GM12891 (cell line): ENCODE results near the gene COL15A1.

Experiments
- DNase-seq: peaks from one replicate; pipeline ENCODE4 v3.0.0; 2011; ENCODE audit warnings: low spot score; ENCODE audit not compliant: insufficient read length
- FAIRE-seq: peaks from 2 replicates; lab custom pipeline; 2011; peaks lifted over from hg19 to GRCh38; lab: Jason Lieb, UNC
- PAX5 ChIP-seq: IDR thresholded peaks from 2 replicates; pipeline ENCODE4 v1.6.1; 2011; ENCODE audit warnings: low read length, moderate library complexity, mild to moderate bottlenecking; ENCODE audit not compliant: insufficient read depth, severe bottlenecking
- POLR2A ChIP-seq: IDR thresholded peaks from 2 replicates; pipeline ENCODE4 v1.6.1; 2011; ENCODE audit warnings: low read depth, low read length, control low read depth
- POLR2AphosphoS5 ChIP-seq: IDR thresholded peaks from 2 replicates; pipeline ENCODE4 v1.6.1; 2011; ENCODE audit warnings: low read depth, low read length, control low read depth
- POU2F2 ChIP-seq: IDR thresholded peaks from 2 replicates; pipeline ENCODE4 v1.6.1; 2011; ENCODE audit warnings: low read depth, mild to moderate bottlenecking, control low read depth, low read length, moderate library complexity
- SPI1 ChIP-seq: IDR thresholded peaks from 2 replicates; pipeline ENCODE4 v1.6.1; 2011; ENCODE audit warnings: low read depth, low read length, control low read depth
- TAF1 ChIP-seq: IDR thresholded peaks from 2 replicates; pipeline ENCODE4 v1.6.1; 2011; ENCODE audit warnings: low read depth, low read length, control low read depth

The COL15A1 gene

DNA sequence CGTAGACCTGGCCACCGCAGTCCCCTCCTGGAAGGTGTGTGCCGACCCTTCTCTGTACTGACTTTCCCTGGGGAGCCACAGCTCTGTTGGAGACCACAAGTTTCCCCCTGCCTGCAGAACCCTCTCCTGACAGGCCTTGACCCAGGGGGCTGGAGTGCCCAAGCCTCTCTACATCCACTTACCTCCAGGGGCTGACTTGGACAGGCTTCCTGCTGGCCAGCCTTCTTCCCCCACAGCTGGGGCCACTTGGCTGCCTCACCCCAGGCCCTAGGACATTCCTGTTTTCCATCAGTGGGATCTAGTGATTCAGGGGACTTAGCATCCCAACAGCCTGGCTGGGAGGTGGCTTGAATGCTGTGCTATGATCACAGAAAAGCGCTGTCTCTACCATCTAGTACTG is 23.6 kb downstream of the COL15A1 start:
- DNase-seq (no peak), FAIRE-seq (no peak)
- no peak for TF ChIP-seq POU2F2
- TF ChIP-seq TAF1: no peak
- no peak for TF ChIP-seq SPI1
- no peak for TF ChIP-seq PAX5
- TF ChIP-seq POLR2A: no peak
- no peak for TF ChIP-seq POLR2AphosphoS5

DNA sequence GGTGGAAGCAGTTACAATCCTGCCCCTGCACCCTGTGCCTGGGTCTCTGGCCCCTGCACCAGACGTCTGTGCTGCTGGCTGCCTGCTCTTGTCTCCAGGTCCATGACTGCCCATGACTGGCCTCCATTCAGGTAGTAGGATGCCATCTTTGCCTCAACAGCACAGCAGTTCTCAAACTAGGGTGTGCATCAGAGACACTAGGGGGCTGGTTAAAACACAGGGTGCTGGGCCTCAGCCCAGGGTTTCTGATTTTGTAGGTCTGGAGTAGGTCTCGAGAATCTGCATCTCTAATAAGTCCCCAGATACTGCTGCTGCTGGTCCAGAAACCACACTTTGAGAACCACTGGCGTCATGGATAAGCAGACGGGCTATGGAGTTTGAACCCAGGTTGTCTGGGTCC is 24.0 kb downstream of the COL15A1 start:
- no peak for TF ChIP-seq SPI1
- no peak for TF ChIP-seq PAX5
- no peak for TF ChIP-seq POLR2A
- TF ChIP-seq POU2F2: no peak
- no peak for TF ChIP-seq POLR2AphosphoS5
- FAIRE-seq: no peak
- no peak for DNase-seq

DNA sequence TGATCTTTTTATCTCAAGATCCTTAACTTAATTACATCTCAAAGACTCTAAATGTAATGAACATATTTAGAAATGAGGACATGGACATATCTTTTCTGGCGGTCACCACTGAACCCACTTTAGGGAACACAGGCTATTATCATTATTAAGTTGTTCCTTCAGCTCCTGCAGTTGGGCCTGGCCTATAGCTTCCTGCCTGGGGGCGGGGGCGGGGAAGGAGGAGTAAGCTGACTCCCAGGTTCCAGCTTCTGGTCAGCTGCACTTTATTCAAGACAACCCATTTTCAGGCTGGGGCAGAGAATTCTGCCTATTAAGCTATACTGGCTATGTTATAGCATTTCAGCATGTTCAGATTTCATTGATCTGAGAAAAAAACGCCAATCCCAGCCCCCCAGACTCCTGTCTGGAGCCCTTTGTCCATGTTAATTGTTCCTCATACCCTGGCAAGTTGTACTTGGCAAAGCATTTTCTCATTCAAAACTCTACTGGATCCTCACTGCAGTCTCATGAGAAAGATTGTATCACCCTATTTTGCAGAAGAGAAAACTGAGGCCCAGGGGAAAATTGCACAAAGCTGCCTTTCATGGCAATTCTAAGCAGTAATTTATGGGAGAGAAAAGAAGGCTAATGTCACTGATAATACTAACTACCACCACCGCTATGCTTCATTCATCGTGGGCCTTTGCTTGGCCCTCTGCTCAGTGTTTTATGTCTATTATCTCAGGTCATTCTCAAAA is 25.1 kb downstream of the COL15A1 start:
- DNase-seq (no peak), FAIRE-seq (no peak)
- TF ChIP-seq POU2F2 (no peak), SPI1 (no peak), POLR2A (no peak), POLR2AphosphoS5 (no peak), PAX5 (no peak), TAF1 (no peak)

DNA sequence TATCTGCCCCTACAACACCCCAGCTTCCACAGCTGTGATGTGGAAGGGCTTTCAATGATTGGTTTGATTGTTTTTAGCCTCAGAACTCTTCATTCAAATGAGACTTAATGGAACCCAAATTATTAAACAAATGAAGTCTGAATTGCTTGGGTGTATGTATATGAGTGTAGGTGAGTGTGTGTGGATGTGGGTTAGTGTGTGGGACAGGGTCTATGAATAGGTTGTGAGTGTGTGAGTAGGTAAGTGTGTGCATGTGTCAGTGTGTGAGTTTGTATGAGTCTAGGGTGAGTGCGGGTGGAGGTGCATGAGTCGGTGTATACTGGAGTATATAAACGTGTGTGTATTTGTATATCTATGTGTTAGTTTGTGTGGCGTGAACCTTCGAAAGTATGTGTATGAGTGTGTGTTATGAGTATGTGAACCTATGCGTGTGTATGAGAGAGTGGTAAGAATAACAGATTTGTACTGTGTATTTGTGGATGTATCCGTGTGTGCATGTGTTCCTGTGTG is 26.9 kb downstream of the COL15A1 start:
- DNase-seq: no peak
- FAIRE-seq: no peak
- TF ChIP-seq TAF1 (no peak), POLR2AphosphoS5 (no peak), POLR2A (no peak), SPI1 (no peak), POU2F2 (no peak), PAX5 (no peak)

DNA sequence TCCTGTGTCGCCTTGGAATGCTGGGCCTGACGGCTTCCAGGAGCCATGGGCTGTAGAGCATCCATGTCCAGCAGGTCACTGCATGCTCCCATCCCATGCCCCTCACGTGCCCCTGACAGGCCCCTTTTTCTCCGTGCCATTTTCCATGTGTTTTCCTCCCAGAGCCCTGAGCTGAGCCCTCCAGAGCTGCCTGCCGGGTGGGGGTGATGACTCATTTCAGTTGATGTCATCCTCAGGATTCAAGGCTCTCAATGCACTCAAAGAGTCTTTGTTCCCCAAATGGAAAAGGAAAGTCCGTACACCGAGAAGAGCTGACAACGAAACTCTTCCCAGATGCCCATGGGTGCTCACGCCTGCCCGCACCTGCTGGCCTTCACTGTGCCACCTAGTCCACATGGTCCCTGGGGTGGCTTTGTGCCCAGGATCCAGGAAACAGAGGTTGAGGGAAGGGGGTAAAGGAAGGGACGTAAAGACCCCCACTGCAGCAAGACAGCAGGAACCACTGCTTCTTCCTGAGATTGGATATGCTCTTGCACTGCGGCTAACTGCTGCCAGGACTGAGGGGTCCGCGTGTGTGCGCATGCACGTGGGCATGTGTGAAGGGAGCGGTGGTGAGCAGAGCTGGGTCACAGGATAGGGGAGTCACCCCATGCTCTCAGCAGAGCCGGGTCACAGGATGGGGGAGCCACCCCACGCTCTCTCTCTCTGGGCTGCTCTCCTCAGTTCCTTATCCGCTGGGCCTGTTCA is 27.6 kb downstream of the COL15A1 start:
- FAIRE-seq: no peak
- DNase-seq: no peak
- TF ChIP-seq POLR2A: no peak
- no peak for TF ChIP-seq TAF1
- TF ChIP-seq POLR2AphosphoS5: no peak
- no peak for TF ChIP-seq SPI1
- no peak for TF ChIP-seq PAX5
- no peak for TF ChIP-seq POU2F2

DNA sequence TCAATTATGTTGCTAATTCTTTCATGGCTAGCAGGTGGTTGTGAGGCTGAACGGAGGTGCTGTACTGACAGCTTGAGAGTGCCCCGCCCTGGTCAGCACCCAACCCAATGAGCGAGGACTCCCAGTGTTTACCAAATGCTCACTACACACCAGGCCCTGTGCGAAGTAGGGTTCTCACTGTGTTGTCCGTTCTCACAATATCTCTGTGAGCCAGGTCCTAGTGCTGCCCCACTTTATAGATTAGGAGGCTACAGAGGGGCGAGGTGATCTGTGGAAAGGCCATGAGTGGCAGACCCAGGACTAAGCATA is 28.2 kb downstream of the COL15A1 start:
- TF ChIP-seq POU2F2 (no peak), SPI1 (no peak), TAF1 (no peak), PAX5 (no peak), POLR2AphosphoS5 (no peak), POLR2A (no peak)
- FAIRE-seq: no peak
- DNase-seq: no peak

DNA sequence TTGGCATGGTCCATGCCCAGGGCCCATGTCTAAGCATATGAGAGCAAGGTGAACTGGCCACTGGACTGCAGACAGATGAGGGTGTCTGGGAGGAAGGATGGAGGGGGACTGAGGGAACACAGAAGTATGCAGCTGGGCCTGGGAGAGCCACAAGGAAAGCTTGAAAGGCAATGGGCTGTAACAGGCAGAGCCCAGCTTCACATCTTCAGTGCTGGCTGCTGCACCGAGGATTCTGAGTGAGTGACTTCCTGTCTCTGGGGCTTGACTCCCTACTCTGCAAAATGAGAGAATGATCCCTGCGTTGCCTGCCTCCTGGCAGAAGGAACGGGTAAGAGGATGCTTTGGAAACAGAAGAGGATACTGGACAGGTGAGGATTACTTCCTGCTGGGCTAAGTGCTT is 29.0 kb downstream of the COL15A1 start:
- no peak for TF ChIP-seq POU2F2
- no peak for TF ChIP-seq TAF1
- no peak for TF ChIP-seq PAX5
- TF ChIP-seq SPI1: no peak
- TF ChIP-seq POLR2AphosphoS5: no peak
- no peak for TF ChIP-seq POLR2A
- FAIRE-seq (no peak), DNase-seq (no peak)

DNA sequence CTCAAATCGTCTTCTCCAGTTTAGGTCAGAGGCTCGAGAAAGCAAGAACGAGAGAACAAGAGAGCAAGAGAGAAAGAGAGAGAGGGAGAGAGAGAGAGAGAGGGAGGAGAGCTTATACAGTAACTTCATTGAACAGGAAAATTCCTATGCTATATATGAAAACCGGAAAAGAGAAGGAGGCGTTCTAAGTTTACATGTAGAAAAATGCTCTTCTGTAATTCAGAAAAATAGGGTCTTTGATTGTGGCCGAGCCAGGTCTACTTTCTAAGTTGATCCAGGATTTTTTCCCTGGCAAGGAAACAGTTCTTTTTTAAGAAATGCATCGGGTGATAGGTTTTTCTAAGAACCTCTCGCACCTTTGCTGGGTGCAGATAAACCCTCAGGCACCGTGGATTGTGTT is 29.5 kb downstream of the COL15A1 start:
- DNase-seq (no peak), FAIRE-seq (no peak)
- no peak for TF ChIP-seq POU2F2
- TF ChIP-seq TAF1: no peak
- no peak for TF ChIP-seq PAX5
- TF ChIP-seq POLR2AphosphoS5: no peak
- no peak for TF ChIP-seq SPI1
- TF ChIP-seq POLR2A: no peak

DNA sequence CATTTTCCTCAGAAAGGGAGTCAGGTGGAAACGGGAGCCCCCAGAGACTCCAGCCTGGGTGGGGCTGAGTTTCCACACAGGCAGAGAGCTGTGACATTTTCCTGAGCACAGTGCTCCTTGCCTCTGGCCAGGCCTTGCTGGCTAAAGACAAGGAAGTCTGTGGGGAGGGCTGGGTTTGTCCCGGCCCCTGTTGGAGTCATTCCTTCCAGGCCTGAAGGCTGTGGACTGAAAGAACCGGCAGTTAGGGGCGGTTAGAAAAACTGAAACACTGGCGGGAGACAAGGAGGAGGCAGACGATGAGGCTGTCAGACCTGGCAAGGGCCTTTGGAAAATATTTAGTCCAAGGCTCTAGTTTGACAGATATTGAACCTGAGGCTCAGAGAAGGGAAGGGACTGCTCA is 29.9 kb downstream of the COL15A1 start:
- DNase-seq (no peak), FAIRE-seq (no peak)
- no peak for TF ChIP-seq POLR2A
- no peak for TF ChIP-seq POU2F2
- TF ChIP-seq PAX5: no peak
- TF ChIP-seq TAF1: no peak
